SKM-1 treated with dmso at 0.1 percent for 144 hours (cell line): ENCODE measurements around the gene CFAP46.
"Not testable (repeated sequence)": the region's sequence is repeated elsewhere in the genome, so short reads cannot be mapped to it uniquely, and the experiment has no call there.

Experiments used
- DNase-seq: peaks from one replicate; lab custom pipeline; 2025; ENCODE audit not compliant: unreplicated experiment; lab: John Stamatoyannopoulos, UW

CFAP46 gene

DNA sequence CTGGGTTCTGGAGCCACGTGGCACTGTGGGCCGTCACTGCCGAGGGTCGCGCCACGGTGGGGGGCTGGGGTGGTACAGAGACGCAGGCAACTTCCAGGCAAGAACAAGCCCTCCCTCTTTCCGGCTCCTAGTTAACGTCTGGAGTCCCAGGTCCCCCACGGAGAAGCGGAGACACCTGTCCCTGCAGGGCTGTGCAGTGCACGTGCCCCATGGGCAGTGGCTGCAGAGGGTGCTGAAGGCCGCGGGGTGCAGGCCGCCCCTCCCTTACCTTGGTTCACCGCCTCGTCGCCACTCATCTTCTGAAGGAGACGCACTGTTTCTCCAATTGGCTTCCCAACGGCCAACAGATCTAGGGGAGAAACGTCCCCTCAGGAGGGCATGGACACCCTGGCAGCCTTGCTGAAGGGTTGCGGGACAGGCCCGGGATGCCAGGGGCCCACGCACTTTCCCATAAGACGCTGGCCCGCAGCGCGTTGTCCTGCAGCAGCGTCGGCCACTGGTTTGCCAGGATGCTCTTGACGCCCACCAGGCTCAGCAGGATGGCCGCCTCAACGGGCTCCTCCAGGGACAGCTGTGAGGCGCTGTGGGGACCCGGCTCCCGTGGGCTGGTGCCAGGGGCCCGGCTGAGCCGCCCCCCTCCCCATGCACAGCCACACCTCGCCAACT is 132.1 kb downstream of the CFAP46 start:
- DNase-seq, result no peak

DNA sequence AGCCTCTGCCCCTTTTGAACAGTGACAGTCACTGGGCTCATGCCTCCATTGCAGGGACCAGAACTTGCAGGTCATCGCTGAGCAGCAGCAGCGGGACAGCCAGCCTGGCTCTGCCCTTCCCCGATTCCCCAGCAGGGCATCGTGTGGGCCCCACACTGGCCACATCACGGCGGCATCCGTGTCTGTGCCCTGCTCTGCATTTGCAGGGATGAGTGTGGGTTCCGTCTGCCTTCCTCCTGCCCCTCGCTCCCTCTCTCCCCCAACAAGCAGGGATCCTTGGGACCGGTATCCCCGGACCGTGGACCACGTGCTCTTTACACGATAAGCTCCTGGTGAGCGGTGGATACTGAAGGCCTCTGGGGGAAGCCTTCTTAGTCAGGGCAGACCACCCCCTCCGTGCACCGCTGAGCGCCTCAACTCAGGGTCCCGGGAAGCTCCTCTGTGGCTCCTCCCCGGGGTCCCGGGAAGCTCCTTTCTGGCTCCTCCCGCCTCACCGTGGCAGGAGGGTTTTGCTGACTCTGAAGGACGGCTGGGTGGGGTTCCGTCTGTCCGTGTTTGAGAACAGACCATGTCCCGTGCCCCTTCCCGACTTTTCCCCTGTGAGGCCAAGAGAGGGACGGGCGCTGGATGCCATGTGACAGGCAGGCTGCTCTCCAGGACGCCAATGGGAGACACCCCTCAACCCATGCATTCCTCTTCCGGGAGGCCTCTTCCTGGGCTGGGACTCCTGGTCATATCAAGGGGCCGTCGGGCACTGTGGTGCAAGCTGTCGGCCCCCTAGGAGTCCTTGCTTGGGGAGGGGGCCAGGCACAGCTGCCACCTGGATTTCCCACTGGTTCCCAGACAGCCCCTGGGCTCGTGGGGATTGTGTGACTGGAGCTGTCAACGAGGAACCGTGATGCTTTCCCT is 132.9 kb downstream of the CFAP46 start:
- DNase-seq, result no peak

DNA sequence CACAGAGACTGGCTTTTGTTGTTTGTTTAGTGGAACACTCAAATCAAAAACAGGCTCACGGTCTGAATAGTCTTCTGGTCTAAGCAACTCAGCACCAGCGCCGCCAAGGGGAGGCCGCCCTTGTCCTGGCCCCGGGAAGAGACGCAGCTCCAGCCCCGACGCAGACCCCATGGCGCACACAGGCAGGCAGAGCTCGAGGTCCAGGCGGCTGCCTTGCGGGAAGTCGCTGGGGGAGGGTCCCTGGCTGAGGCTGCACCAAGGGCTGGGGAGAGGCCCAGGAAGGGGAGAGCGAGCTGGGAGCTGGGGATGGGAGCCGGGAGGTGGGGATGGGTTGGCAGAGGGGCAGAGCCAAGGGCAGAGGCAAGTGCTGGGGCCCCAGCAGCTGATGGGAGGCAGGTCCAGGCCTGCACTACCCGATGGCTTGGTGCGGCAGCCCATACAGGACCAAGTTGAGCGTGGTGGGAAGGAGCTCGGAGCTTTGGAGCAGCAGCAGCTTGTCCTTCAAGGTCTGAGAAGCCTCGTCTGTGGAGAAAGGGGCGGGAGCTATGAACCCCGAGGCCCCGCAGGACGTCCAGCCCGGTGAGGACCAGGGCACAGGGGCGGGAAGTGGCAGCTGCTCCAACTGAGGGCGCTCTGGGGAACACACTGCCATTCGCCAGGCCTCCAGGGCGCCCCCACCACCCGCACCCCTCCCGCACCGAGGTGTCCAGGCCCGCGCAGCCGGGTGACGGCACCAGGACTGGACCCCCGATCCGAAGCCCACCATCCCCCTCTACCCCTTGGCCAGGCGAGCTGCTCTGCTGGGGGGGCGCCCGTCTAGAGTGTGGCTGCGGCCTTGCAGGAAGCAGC is 133.8 kb downstream of the CFAP46 start:
- no peak for DNase-seq

DNA sequence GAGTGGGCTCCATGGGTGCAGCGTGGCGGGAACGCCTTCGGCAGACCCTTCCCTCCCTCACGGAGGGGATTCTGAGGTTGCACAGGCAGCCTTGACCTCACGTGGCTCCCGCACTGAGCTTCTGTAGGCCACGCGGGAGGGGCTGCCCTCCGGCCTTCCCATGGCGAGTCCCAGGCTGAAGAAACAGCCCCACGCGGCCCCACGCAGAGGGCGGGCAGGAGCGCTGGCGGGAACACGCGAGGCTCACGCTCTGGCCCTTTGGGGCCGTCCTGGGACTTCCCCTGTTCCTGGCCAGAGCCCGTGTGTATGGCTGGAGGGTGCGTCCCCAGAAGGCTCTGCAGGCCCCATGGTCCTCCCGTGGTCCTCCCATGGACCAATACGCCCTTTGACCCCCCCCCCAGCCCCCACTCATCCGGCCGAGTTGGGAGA is 134.7 kb downstream of the CFAP46 start:
- no peak for DNase-seq

DNA sequence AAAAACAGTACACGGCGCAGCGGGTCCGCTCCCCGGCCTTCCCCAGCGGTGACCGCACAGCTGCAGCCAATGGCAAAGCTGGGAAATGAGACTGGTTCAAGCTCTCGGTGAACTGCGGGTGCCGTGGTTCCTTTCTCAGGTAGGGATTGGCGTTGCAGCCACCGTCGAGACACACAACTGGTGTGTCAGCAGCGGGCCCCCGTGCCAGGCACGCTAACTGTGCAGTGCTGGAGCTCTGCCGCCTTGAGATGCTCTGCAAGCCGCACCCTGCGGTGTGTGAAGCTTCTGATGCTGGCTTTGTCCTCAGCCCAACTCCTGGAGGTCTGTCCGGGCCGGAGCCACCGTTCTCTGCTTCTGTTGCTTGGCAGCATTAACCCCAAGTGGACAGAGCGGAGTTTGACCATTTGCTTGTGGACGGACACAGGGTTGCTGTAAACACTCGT is 135.8 kb downstream of the CFAP46 start:
- DNase-seq, result no peak

DNA sequence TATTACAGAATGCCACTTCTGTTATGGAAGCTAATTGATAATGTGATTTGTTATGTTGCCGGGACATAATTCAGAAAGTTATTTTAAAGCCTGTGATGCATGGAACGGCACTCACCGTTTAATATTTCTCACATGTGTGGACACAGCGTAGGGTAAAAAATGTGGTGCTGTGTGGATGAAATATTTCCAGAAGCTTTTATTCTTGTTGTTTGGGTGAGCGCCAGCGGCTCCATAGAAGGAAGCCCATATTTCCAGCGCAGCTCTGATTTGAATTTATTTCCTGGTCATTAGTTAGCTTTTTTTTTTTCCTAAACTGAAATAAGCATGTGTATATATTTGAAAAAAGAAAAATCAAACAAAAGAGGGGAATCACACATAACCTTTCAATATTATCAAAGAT is 136.3 kb downstream of the CFAP46 start:
- no peak for DNase-seq

DNA sequence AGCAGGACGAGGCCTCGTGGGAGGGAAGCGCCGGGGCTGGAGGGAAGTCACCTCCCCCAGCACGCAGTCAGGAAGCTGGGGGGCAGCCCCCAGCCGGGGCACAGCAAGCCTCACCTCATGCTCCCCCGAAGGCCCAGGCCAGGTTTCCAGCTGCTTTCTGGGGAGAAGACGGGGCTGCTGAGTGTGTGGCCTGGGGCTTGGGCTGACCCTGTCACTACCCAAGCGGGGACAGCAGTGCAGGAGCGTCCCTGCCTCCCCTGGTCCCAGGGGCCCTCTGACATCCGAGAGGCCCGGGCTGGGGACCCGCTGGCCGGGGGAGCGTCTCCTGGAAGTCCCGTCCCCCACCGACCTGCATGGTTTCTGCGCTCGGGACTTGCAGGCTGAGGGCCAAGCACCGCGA is 136.8 kb downstream of the CFAP46 start:
- no peak for DNase-seq

DNA sequence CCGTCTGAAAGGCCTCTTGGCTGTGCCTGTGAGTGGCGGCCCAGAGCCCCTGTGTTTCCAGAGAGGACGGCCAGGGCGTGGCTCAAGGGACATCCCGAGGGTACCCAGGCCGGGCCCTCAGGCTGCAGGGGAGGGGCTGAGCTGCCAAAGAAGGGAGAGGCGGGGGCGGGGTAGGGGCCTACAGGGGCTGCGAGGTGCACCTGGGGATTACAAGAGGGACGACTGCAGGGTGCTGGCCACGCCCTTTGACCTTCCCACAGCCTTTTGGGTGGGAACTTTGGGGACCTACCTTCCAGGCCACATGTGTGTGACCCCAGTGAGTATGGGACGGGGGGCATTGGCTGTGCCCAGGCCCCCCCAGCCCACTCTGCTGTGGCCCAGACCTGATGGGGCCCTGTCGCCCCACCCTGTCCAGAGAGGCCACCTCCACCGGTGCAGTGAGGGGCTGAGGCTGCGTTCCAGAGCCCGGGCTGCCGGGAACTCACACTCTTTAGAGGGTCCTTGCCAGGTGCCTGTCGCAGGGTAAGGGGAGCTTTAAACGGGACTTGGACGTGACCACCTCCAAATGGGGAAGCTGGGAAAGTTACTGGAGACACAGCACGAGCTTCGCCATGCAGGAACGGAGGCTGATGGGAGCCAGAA is 137.5 kb downstream of the CFAP46 start:
- no peak for DNase-seq

DNA sequence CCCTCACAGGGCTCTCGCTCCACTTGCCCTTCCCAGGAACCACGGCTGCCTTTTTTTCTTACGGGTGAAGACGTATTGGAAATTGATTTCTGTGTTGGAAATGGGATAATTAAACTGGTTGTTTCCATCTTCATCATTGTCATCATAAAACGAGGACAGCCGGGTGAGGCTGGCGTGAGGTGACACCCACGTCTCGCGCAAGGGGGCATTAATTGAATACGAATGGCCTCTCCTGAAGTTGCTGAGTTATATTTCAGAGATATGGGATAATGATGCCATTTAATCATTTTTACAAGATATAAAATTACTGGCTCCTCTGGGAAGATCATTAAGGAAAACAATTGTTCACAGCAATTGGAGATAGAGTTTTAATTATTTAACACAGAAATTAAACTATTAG is 138.1 kb downstream of the CFAP46 start:
- no peak for DNase-seq

DNA sequence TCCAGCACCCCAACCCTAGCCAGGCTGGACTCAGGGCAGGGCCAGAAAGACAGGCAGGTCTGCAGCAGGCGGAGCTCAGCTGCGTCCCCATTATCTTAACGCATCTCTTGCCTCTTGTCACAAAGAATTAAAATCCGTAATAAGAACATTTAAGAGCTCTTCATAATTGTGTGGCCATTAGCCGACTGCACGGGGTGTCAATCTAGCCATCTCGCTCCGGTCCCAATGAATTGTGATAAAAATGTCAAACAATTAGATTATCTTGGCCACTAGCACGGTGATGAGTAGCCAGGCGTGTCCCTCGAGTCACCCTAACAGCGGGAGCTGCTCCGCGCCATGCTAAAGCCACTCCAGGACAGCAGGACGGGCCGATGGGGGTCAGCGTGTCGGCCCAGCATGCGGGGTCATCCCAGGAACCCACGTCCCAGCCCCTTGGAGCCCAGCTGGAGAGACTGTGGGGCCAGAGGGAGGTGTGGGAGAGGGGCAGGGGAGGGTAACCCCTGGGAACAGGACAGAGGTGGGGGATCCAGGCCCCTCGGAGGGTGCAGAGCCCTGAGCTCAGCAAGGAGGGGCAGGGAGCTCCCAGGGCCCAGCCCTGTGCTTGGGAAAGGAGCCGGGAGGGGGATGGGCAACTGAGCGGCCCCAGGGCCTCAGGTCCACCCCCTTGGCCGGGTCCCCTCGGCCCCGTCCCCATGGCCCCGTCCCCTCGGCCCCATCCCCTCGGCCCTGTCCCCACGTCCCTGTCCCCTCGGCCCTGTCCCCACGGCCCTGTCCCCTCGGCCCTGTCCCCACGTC is 138.8 kb downstream of the CFAP46 start:
- no peak for DNase-seq

DNA sequence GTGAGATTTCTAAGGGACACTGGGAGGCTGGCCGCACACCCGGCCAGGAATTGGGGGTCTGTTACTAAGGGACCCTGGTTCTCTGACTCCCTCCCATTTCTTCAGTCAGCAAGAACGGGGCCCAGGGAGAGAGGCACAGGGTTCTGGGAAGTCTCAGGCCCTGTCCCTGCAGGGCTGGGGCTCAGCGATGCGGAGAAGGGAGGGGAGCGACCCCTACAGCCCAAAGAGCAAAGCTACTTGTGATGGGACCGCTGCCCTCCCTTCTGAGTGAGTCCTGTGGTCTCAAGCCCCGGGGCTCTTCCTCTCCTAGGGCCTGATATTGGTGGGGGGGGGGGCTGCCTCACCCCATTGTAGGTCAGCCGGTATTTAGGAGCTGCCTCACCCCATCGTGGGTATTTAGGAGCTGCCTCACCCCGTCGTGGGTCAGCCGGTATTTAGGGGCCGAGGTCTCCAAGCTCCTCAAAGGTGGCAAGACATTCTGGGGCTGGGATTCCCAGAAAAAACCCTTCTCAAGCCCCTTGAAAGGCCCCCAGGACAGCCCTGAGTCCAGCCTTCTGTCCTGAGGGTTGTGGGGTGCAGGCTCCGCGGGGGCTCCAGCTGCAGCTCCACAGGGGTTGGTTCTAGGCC is 139.6 kb downstream of the CFAP46 start:
- DNase-seq, result no peak

DNA sequence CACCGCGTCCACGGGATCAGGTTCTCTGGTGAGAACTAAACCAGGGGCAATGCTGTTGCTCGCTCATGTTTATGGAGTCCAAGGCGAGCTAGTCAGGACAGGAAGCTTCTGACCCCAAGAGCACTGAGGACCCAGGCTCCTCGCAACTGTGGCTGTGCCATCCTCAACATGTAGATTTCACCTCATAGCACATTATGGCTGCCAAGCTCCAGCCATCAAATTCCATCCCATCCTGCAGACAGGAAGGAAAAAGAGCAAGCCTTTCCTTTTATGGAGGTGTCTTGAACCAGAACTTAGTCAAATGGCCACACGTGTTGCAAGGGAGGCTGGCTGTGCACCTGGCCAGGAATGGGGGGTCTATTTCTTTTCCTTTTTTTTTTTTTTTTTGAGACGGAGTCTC is 140.3 kb downstream of the CFAP46 start:
- DNase-seq, result no peak

DNA sequence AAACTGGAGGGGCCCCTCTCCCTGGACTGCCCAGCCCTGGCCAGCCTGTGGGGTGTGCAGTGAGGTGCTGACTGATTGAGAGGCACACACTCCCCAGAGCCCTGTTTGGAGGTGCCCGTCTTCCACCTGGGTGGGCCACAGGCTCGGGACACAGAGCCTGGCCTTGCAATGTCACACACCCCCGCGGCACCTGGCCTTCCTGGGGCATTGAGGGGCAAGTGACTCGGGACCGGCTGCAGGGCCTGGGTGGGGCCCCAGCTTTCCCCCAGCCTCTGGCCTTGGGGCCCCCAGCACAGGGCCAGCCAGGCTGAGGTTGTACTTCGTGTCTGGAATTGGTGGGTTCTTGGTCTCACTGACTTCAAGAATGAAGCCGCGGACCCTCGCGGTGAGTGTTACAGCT is 142.5 kb downstream of the CFAP46 start:
- DNase-seq, result no peak

DNA sequence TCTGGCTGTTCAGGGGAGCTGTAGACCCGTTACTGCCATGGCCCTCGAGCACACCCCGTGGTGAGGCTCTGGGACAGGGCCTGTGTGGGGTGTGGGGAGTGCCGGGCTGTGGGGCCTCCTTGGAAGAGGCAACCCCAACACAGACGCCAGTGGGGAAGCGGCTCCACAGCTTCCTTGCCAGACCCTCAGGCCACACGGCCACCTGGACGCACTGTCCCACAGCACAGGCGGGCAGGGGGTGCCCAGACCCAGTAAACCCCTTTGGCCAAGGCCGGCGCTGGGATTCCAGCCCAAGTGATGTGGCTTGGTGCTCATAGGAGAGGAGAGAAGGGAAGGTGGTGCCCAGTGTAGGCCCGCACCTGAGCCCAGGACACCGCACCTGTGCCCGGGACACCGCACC is 143.5 kb downstream of the CFAP46 start:
- no peak for DNase-seq

DNA sequence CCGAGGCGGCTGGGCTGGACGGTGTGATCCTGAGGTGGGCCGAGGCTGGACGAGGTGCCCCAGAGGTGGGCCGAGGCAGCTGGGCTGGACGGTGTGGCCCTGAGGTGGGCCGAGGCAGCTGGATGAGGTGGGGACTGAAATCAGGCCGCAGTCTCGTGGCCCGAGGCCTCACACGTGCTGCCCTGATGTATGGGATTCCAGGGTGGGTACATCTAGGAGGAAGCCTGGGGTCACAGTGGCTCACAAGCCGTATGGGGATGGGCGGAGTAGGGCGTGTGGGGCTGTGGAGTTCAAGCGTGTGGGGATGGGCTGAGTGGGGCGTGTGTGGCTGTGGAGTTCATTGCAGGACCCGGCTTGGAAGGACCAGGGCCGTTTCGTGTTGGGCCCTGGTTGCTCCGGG is 144.0 kb downstream of the CFAP46 start:
- no peak for DNase-seq

DNA sequence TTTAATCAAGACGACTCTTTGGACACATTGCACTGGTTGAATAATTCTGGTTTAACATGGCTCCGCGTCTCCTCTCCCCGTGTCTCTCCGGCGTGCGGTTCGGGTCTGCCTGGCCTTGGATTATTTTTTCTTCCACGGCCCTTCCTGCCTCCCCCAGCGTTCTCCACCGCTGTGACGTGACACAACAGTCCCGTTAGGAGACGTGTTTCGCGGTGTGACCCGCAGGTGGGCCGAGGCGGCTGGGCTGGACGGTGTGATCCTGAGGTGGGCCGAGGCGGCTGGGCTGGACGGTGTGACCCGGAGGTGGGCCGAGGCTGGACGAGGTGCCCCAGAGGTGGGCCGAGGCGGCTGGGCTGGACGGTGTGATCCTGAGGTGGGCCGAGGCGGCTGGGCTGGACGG is 144.4 kb downstream of the CFAP46 start:
- not testable (repeated sequence) for DNase-seq

DNA sequence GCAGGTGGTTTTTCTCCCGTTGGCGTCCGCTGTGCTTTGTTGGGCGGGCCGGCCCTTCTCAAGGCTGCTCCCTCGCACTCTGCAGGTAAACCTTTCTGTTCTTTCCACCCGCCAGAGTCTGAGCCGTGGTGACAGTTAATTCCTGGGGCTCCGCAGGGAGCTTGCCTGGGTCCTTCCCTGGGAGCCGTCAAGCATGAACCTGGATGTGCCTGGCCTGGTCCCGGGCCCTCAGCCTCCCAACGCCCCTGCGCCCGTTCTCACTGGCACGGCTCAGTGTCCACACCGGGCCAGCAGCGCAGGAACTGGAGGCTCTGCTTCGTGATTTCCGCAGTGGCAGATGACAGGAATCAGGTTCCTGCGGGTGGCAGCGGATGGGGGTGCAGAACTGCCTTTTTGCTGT is 145.5 kb downstream of the CFAP46 start:
- DNase-seq, result no peak

DNA sequence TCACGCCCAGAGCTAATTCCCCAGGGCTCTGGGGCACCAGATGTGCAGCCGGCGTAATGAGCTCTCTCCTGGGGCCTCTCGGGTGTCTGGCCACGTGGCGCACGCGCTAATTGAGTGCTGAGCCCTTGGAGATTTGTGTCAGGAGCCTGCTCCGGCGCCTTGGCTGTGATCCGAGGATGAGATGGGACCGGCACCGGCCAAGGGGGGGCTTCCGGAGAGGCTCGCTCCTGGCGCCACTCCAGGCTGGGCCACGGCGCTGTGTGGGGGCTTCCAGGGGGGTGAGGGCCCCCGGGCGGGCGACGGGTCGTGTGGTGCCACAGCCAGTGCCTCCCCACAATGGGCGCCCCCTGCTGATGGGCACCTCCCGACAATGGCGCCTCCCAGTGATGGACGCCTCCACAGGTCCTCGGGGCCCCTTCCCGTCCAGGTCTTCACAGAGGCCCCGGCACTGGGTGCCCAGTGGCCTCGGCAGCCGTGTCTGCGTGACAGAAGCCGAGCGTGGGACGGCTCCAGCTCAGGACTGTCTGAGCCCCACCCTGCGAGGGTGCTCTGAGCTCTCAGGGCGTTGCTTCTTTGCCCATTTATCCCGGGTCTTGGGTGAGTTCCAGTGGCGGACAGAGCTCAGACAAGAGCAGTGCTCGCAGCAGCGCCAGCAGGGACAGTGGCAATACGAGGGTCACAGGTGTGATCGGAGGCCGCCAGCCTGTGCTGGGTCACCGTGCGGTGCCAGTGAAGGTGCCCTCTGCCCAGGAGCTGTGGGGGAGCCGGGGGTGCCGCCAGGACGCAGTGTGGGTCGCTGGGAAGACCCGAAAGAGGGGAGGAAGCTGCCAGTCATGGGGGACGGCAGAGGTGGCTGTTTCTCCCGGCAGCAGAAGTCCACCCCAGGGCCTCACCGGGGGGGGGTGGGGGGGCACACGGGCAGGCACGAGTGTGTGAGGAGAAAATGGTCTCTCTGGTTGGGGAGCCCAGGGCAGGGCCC is 148.2 kb downstream of the CFAP46 start:
- no peak for DNase-seq

DNA sequence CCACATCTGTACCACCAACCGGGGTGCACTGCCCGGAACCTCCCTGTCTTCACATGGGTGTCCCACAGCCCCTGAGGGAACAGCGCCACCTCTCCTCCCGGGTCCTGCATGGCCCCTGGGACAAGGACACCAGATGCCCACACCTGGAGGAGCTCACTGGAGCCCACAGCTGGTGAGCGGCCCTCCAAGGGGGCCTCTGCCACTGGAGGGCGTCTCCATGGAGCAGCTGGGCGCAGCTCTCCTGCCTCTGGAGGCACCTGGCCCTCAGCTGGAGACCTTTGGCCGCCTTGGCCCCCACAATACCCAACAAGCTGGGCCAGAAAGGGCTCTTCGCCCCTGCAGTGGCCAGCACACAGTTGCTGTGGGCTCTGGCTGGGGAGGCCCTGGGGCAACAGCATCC is 149.2 kb downstream of the CFAP46 start:
- no peak for DNase-seq
